Measurements from ENCODE around the gene SSTR3. TPM values are rescaled to one million over a fixed set of nuclear protein-coding genes. Genes with fewer than 3 reads are reported as not detected.

The SSTR3 gene
- total RNA-seq: not detected in 2 replicates

GRCh38 chr22:37212174-37212906 is at the start of gene SSTR3:
TSS of gene SSTR3 (minus strand) at chr22:37212477. CDS start at chr22:37207803, 4,674 bp downstream.

GRCh38 chr22:37244114-37244921 is 32.0 kb upstream of the SSTR3 start, which contains the start of gene RAC2:
TSS of gene RAC2 (minus strand) at chr22:37244269. CDS start at chr22:37244148, 121 bp downstream.

GRCh38 chr22:37187891-37188761 is 24.2 kb downstream of the SSTR3 start, which contains the start of gene C1QTNF6:
TSS of gene C1QTNF6 (minus strand) at chr22:37188247. CDS start at chr22:37188213, 34 bp downstream.

Other genes with a start within 250 kb of the SSTR3 start
- gene TST, start 193.0 kb downstream of the SSTR3 start, total RNA-seq: 27.2 and 34.1 TPM in 2 replicates
- 52.0 and 69.2 TPM in 2 replicates for gene MPST, start 192.7 kb downstream of the SSTR3 start, total RNA-seq
- 32.4 and 35.8 TPM in 2 replicates for gene KCTD17, start 160.7 kb downstream of the SSTR3 start, total RNA-seq
- gene TMPRSS6, start 102.8 kb downstream of the SSTR3 start, total RNA-seq: not detected in 2 replicates
- gene IL2RB, start 62.6 kb downstream of the SSTR3 start, total RNA-seq: 0.09 TPM in 1 of 2 replicates, not detected in the other
- gene C1QTNF6, start 24.2 kb downstream of the SSTR3 start, total RNA-seq: 5.1 and 7.7 TPM in 2 replicates
- gene RAC2, start 31.8 kb upstream of the SSTR3 start, total RNA-seq: 3.3 and 16.2 TPM in 2 replicates
- under 0.01 and 0.14 TPM in 2 replicates for gene CYTH4, start 70.0 kb upstream of the SSTR3 start, total RNA-seq
- gene ELFN2, start 215.0 kb upstream of the SSTR3 start, total RNA-seq: 0.59 and 0.74 TPM in 2 replicates

All from smooth muscle cell of the umbilical artery (primary cell).